ENCODE results near the gene ALKBH6. TPM values are rescaled to one million over a fixed set of nuclear protein-coding genes. Genes with fewer than 3 reads are reported as not detected.
"Not testable (repeated sequence)": the region's sequence is repeated elsewhere in the genome, so short reads cannot be mapped to it uniquely, and the experiment has no call there.

Gene ALKBH6
- polyA plus RNA-seq, 1 donor (not counting 4 experiments of a cell fraction or from before 2014, with no cell fraction given), result 36.7 TPM

DNA sequence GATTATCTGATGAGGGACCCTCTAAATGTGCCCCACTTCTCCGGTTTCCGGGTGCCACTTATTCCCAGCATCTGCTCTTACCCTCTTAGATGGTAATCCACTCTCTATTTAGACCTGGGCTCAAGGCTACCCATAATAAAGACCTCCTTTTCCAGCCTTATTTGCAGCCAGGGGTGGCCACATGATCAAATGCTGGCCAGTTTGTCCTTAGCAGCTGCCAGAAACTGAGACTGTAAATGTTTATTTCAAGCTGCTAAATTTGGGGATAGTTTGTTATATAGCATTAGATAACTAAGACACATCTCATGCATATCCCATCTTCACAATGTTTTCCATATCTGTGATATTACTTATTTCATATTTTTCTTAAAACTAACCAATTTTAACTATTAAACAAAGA lies 29.9 kb upstream of the ALKBH6 start:
- no peak for FAIRE-seq
- TF ChIP-seq EZH2 (IDR thresholded peaks at IDR 0.05; ENCODE audit: low read length), result no peak

DNA sequence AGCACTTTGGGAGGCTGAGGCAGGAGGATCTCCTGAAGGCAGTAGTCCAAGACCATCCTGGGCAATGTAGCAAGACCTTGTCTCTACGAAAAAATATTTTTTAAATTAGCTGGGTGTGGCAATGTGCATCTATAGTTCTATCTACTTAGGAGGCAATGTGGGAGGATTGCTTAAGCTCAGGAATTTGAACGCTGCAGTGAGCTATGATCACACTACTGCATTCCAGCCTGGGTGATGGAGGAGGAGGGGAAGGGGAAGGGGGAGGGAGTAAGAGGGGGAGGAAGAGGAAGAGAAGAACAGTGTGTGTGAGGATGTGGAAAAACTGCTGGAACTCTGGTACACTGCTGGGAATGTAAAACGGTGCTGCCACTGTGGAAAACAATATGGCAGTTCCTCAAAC lies 27.8 kb upstream of the ALKBH6 start:
- Histone ChIP-seq H3K36me3 (ENCODE audit: control insufficient read depth in 2 of 2, extremely low read depth in 1 of 2, insufficient read depth in 2 of 2, low read length in 2 of 2) (no peaks in the 10 kb centered on the region), H4K20me1 (ENCODE audit: control insufficient read depth, extremely low read depth, insufficient read depth, low read length) (no peaks in the 10 kb centered on the region), H3K9me1 (ENCODE audit: control insufficient read depth, extremely low read depth, insufficient read depth, low read length) (no peaks in the 10 kb centered on the region), H3K9me3 (ENCODE audit: control insufficient read depth, low read depth, low read length) (no peaks in the 10 kb centered on the region), H3K27me3 (ENCODE audit: control insufficient read depth, extremely low read depth, insufficient read depth, low read length) (no peaks in the 10 kb centered on the region), H2AFZ (ENCODE audit: control insufficient read depth, low read length) (no peak overlapping the region), H3K4me1 (ENCODE audit: control insufficient read depth, extremely low read depth, insufficient read depth, low read length) (peaks cover 5% of the 10 kb centered on the region), H3K9ac (ENCODE audit: control insufficient read depth, extremely low read depth, insufficient read depth, low read length) (no peak overlapping the region), H3K79me2 (ENCODE audit: control insufficient read depth, insufficient read depth, low read length) (no peaks in the 10 kb centered on the region), H3K4me2 (ENCODE audit: control insufficient read depth, extremely low read depth, insufficient read depth, low read depth, low read length) (no peak overlapping the region), H3K4me3 (ENCODE audit: control insufficient read depth in 2 of 3, extremely low read depth in 1 of 3, insufficient read depth in 2 of 3, low read depth in 1 of 3, low read length in 3 of 3) (no peak overlapping the region), H3K27ac (ENCODE audit: control insufficient read depth, insufficient read depth, low read length) (no peak overlapping the region)
- dilution Hi-C loops (cut with MboI; ENCODE audit: extremely low pct_ligation_motif_present, low sequenced_read_pairs), result no loop called here
- DNase-seq (ENCODE audit: low read depth, low spot score), result no peak
- no peak for TF ChIP-seq EZH2 (IDR thresholded peaks at IDR 0.05; ENCODE audit: low read length)
- TF ChIP-seq, protein P1, sequence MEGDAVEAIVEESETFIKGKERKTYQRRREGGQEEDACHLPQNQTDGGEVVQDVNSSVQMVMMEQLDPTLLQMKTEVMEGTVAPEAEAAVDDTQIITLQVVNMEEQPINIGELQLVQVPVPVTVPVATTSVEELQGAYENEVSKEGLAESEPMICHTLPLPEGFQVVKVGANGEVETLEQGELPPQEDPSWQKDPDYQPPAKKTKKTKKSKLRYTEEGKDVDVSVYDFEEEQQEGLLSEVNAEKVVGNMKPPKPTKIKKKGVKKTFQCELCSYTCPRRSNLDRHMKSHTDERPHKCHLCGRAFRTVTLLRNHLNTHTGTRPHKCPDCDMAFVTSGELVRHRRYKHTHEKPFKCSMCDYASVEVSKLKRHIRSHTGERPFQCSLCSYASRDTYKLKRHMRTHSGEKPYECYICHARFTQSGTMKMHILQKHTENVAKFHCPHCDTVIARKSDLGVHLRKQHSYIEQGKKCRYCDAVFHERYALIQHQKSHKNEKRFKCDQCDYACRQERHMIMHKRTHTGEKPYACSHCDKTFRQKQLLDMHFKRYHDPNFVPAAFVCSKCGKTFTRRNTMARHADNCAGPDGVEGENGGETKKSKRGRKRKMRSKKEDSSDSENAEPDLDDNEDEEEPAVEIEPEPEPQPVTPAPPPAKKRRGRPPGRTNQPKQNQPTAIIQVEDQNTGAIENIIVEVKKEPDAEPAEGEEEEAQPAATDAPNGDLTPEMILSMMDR (optimal IDR thresholded peaks at IDR 0.05 in 1 of 3, IDR thresholded peaks at IDR 0.05 in 1 of 3, conservative IDR thresholded peaks at IDR 0.05 in 1 of 3; ENCODE audit: extremely low read depth in 1 of 3, insufficient read depth in 2 of 3, low read length in 3 of 3), result no peak
- no peak for FAIRE-seq

More for the DNA sequence above, 29.9 kb upstream of the ALKBH6 start:
- Histone ChIP-seq H3K27me3 (ENCODE audit: control insufficient read depth, extremely low read depth, insufficient read depth, low read length) (no peaks in the 10 kb centered on the region), H3K4me2 (ENCODE audit: control insufficient read depth, extremely low read depth, insufficient read depth, low read depth, low read length) (no peak overlapping the region), H3K9ac (ENCODE audit: control insufficient read depth, extremely low read depth, insufficient read depth, low read length) (no peak overlapping the region), H3K36me3 (ENCODE audit: control insufficient read depth in 2 of 2, extremely low read depth in 1 of 2, insufficient read depth in 2 of 2, low read length in 2 of 2) (no peaks in the 10 kb centered on the region), H3K9me1 (ENCODE audit: control insufficient read depth, extremely low read depth, insufficient read depth, low read length) (no peaks in the 10 kb centered on the region), H2AFZ (ENCODE audit: control insufficient read depth, low read length) (no peak overlapping the region), H3K4me3 (ENCODE audit: control insufficient read depth in 2 of 3, extremely low read depth in 1 of 3, insufficient read depth in 2 of 3, low read depth in 1 of 3, low read length in 3 of 3) (no peak overlapping the region), H3K9me3 (ENCODE audit: control insufficient read depth, low read depth, low read length) (no peaks in the 10 kb centered on the region), H3K27ac (ENCODE audit: control insufficient read depth, insufficient read depth, low read length) (no peak overlapping the region), H3K4me1 (ENCODE audit: control insufficient read depth, extremely low read depth, insufficient read depth, low read length) (peaks cover 5% of the 10 kb centered on the region), H4K20me1 (ENCODE audit: control insufficient read depth, extremely low read depth, insufficient read depth, low read length) (no peaks in the 10 kb centered on the region), H3K79me2 (ENCODE audit: control insufficient read depth, insufficient read depth, low read length) (no peaks in the 10 kb centered on the region)
- dilution Hi-C loops (cut with MboI; ENCODE audit: extremely low pct_ligation_motif_present, low sequenced_read_pairs), result no loop called here
- DNase-seq (ENCODE audit: low read depth, low spot score), result no peak

DNA sequence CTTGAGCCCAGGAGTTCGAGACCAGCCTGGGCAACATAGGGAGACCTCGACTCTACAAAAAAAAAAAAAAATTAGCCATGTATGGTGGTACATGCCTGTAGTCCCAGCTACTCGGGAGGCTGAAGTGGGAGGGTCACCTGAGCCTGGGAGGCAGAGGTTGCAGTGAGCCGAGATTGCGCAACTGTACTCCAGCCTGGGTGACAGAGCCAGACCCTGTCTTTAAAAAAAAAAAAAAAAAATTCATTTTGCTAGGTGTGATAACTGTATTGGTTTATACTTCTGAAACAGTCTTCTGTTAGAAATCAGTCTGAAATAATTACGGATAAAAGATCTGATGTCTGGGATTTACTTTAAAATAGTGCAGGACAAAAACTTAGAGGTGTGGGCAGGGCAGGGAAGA lies 27.1 kb upstream of the ALKBH6 start:
- H4K20me1 ChIP-seq (ENCODE audit: control insufficient read depth, extremely low read depth, insufficient read depth, low read length); H3K4me2 ChIP-seq (ENCODE audit: control insufficient read depth, extremely low read depth, insufficient read depth, low read depth, low read length); H3K79me2 ChIP-seq (ENCODE audit: control insufficient read depth, insufficient read depth, low read length); dilution Hi-C loops (cut with MboI; ENCODE audit: extremely low pct_ligation_motif_present, low sequenced_read_pairs); H3K9me1 ChIP-seq (ENCODE audit: control insufficient read depth, extremely low read depth, insufficient read depth, low read length); H3K27ac ChIP-seq (ENCODE audit: control insufficient read depth, insufficient read depth, low read length); FAIRE-seq; DNase-seq (ENCODE audit: low read depth, low spot score); H3K4me3 ChIP-seq (ENCODE audit: control insufficient read depth in 2 of 3, extremely low read depth in 1 of 3, insufficient read depth in 2 of 3, low read depth in 1 of 3, low read length in 3 of 3); H2AFZ ChIP-seq (ENCODE audit: control insufficient read depth, low read length); H3K4me1 ChIP-seq (ENCODE audit: control insufficient read depth, extremely low read depth, insufficient read depth, low read length); H3K36me3 ChIP-seq (ENCODE audit: control insufficient read depth in 2 of 2, extremely low read depth in 1 of 2, insufficient read depth in 2 of 2, low read length in 2 of 2); H3K9ac ChIP-seq (ENCODE audit: control insufficient read depth, extremely low read depth, insufficient read depth, low read length); H3K27me3 ChIP-seq (ENCODE audit: control insufficient read depth, extremely low read depth, insufficient read depth, low read length); H3K9me3 ChIP-seq (ENCODE audit: control insufficient read depth, low read depth, low read length): not testable (repeated sequence)
